A673 (cell line): ENCODE data around the gene CGB3. TPM values are rescaled to one million over a fixed set of nuclear protein-coding genes. Genes with fewer than 3 reads are reported as not detected.
"Not testable (repeated sequence)": the region's sequence is repeated elsewhere in the genome, so short reads cannot be mapped to it uniquely, and the experiment has no call there.

Experiments used
- BruUV-seq: library from RNA; stranded (reverse); fragments of 400-500 nt; replicated peaks from 2 replicates; lab custom pipeline; 2021; lab: Mats Ljungman, UMichigan
- CTCF ChIA-PET: fragments of 300-600 bp; sonication (Branson Sonifier 250); formaldehyde crosslinking; loops from one replicate; lab custom pipeline; 2022; ENCODE audit warnings: antibody characterized with exemption; lab: Charles Lee
- POLR2A ChIA-PET: fragments of 300-600 bp; sonication (Branson Sonifier 250); formaldehyde crosslinking; loops from one replicate; lab custom pipeline; 2022; ENCODE audit warnings: antibody characterized with exemption; ENCODE audit not compliant: low non-redundant PET; lab: Charles Lee
- DNase-seq: peaks from one replicate; pipeline ENCODE4 v3.0.0-alpha.2; 2015; ENCODE audit warnings: low spot score
- H3K27ac ChIP-seq: fragments of 200-600 bp; sonication (generic); 2 replicates; pipeline ENCODE4 v1.5.1; 2016; ENCODE audit warnings: mixed run types, low read depth, mild to moderate bottlenecking, mixed read lengths, antibody characterized with exemption, low read length; ENCODE audit not compliant: poor library complexity, severe bottlenecking
- H3K27me3 ChIP-seq: fragments of 200-600 bp; sonication (generic); replicated peaks from 2 replicates; pipeline ENCODE4 v1.6.1; 2017; ENCODE audit warnings: mixed run types, low read depth, mild to moderate bottlenecking, mixed read lengths, antibody characterized with exemption, low read length; ENCODE audit not compliant: insufficient read depth, poor library complexity
- H3K36me3 ChIP-seq: fragments of 200-600 bp; sonication (generic); 2 replicates; pipeline ENCODE4 v1.6.1; 2016; ENCODE audit warnings: mixed run types, mild to moderate bottlenecking, mixed read lengths, antibody characterized with exemption, low read length; ENCODE audit not compliant: insufficient read depth, poor library complexity, severe bottlenecking
- H3K4me1 ChIP-seq: fragments of 200-600 bp; sonication (generic); 2 replicates; pipeline ENCODE4 v1.6.1; 2017; ENCODE audit warnings: mixed run types, mild to moderate bottlenecking, mixed read lengths, antibody characterized with exemption, low read length; ENCODE audit not compliant: insufficient read depth, poor library complexity, severe bottlenecking
- H3K4me3 ChIP-seq: fragments of 200-600 bp; sonication (generic); 2 replicates; pipeline ENCODE4 v1.5.1; 2016; ENCODE audit warnings: low read depth, mixed run types, mild to moderate bottlenecking, mixed read lengths, low read length; ENCODE audit not compliant: poor library complexity, severe bottlenecking
- H3K9me3 ChIP-seq: fragments of 200-600 bp; sonication (generic); 2 replicates; pipeline ENCODE4 v1.6.1; 2016; ENCODE audit warnings: mixed run types, low read depth, mild to moderate bottlenecking, mixed read lengths, antibody characterized with exemption, low read length; ENCODE audit not compliant: poor library complexity, severe bottlenecking
- EZH2 ChIP-seq: fragments of 200-600 bp; sonication (generic); IDR thresholded peaks from 2 replicates; pipeline ENCODE4 v1.6.1; 2017; ENCODE audit warnings: borderline replicate concordance, low read depth, mild to moderate bottlenecking, mixed read lengths, antibody characterized with exemption, low read length; ENCODE audit not compliant: poor library complexity, severe bottlenecking
- intact Hi-C: fragments of 100-400 bp; cut with micrococcal nuclease; formaldehyde crosslinking; loops from one replicate; pipeline ENCODE4 v1.10.0; 2022; ENCODE audit not compliant: unreplicated experiment
- total RNA-seq: library from RNA; stranded (reverse); gene quantifications from 2 replicates; pipeline ENCODE4 v1.2.3, GENCODE V29; 2021
- TF ChIP-seq, protein P1 (sequence below): fragments of 300-800, 200-600 bp; sonication (generic); conservative IDR thresholded peaks from 2 replicates; pipeline ENCODE4 v1.5.1; 2017; ENCODE audit warnings: low read depth, mild to moderate bottlenecking, antibody characterized with exemption, low read length, moderate library complexity, mixed read lengths

Gene CGB3
- total RNA-seq, 1 experiment from 2014 or later, result not detected

DNA sequence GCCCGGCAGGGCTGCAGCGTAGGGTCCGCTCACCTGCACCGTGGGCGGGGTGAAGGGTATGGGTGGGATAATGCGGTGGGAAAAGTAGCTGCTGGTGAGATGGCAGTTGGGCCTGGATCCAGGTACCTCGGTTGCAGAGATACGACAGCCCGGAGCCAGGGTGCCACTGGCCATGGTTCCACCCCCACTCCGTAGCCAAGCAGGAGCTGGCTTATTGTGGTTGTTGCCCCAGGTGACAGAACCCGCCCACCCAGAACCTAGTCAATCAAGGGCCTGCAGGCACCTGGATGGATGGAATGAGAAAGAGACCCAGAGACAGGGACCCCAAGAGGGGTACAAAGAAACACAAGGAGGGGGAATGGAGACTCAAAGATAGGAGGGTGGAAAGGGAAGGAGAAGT is 3.8 kb downstream of the CGB3 start:
- Histone ChIP-seq H3K4me3 (no peak overlapping the region), H3K36me3 (peaks cover 7% of the 10 kb centered on the region), H3K4me1 (peaks cover 15% of the 10 kb centered on the region), H3K27me3 (no peaks in the 10 kb centered on the region), H3K9me3 (no peaks in the 10 kb centered on the region), H3K27ac (no peak overlapping the region)
- ChIA-PET CTCF (interaction anchor here (1.7 kb wide), 1 partner anchor 21 kb away, joined by 3 read pairs; no protein-coding TSS in a partner anchor), POLR2A (no interaction called here)
- no peak for DNase-seq
- no TSS peak for BruUV-seq
- TF ChIP-seq EZH2, result no peak
- TF ChIP-seq, protein P1, sequence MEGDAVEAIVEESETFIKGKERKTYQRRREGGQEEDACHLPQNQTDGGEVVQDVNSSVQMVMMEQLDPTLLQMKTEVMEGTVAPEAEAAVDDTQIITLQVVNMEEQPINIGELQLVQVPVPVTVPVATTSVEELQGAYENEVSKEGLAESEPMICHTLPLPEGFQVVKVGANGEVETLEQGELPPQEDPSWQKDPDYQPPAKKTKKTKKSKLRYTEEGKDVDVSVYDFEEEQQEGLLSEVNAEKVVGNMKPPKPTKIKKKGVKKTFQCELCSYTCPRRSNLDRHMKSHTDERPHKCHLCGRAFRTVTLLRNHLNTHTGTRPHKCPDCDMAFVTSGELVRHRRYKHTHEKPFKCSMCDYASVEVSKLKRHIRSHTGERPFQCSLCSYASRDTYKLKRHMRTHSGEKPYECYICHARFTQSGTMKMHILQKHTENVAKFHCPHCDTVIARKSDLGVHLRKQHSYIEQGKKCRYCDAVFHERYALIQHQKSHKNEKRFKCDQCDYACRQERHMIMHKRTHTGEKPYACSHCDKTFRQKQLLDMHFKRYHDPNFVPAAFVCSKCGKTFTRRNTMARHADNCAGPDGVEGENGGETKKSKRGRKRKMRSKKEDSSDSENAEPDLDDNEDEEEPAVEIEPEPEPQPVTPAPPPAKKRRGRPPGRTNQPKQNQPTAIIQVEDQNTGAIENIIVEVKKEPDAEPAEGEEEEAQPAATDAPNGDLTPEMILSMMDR, result no peak
- intact Hi-C loops, result no loop called here

DNA sequence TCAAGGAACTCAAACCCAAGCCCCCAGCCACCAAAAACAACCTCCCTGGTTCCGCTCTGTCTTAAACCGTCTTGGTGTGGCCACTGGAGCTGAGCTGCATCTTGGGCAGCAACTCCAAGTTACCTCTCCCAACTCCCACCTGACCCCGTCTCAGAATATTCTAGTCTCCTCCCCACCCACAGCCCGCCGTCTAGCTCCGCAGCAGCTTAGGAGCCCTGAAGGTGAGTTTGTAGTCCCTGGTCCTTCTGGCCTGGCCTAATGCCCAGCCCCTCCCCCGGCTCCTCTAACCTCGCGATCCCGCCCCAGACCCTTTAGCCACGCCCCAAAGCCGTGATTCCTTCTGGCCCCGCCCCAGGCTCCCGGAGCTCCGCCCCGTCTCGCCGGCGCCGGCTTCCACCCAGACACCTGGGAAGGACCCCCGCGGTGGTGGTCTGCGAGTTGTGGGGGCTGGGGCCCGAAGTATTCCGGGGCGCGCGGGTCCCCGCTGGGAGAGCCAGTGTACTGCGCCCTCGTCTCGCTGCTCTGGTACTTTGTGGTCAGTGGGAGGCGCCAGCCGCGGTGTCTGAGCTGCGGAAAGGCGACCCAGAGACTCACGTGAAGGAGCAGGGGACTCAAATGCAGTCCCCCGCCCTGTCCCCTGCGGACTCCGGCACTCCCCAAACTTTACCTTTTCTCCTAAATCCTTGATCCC is 4.7 kb downstream of the CGB3 start:
- BruUV-seq, result TSS peak; percentile 17
- DNase-seq, result peak; percentile 51
- intact Hi-C loops, result no loop called here
- H3K27me3 ChIP-seq, result no peaks in the 10 kb centered on the region
- H3K4me3 ChIP-seq, result peak overlapping the region; percentile 49
- no peak overlapping the region for H3K27ac ChIP-seq
- H3K9me3 ChIP-seq, result no peaks in the 10 kb centered on the region
- ChIA-PET POLR2A (no interaction called here), CTCF (interaction anchor here (1.4 to 1.7 kb wide), 2 partner anchors 20 to 26 kb away, joined by 3 to 10 read pairs; partner anchors contain the start of genes GYS1 and RUVBL2)
- TF ChIP-seq, protein P1, result peak; percentile 48
- TF ChIP-seq EZH2, result no peak
- peaks cover 10% of the 10 kb centered on the region for H3K36me3 ChIP-seq
- H3K4me1 ChIP-seq, result peaks cover 15% of the 10 kb centered on the region

DNA sequence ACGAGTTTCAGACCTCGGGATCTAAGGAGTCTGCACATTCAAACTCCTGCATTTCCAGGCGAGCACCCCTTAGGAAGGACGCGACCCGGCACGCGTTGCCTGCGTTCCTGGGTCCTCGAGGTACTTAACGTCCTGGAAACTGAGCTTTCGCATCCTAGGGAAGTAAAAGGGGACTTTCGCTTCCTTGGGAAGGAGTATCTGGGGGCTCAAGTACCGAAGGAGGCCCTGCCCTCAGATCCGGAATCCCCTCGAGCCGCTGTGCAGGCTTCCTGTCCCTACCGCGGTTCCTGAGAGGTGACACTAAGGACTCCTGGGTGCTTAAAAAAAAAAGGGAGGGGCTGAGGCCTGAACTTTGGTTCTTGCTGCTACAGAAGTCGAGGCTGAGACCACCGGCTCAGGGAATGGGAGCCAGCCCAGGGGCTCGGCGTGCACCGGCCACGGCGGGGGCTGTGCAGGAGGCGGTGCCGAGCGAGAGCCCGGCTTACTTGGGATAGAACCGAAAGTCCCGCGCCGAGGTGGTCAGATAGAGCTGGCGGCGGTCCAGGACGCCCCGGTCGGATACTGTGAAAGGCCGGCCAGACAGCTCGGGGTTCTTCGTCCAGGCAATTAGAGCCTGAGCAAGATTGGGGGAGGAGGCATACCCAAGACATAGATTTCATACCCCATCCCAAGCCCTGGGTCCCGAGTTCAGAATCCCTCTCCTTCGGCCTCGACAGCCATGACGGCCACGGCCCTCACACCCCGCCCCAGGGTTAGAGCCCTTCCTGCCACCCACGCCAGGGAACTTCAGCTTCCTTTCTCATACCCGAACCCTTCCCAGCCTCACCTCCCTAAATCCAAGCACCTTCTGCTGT is 5.5 kb downstream of the CGB3 start:
- POLR2A ChIA-PET, H3K27me3 ChIP-seq, BruUV-seq, intact Hi-C loops, H3K27ac ChIP-seq, H3K36me3 ChIP-seq, H3K9me3 ChIP-seq: not testable (repeated sequence)
- Histone ChIP-seq H3K4me1 (peaks cover 15% of the 10 kb centered on the region), H3K4me3 (peak overlapping the region; percentile 49)
- peak; percentile 36 for DNase-seq
- CTCF ChIA-PET, result interaction anchor here (1.4 to 1.7 kb wide), 2 partner anchors 19 to 25 kb away, joined by 3 to 10 read pairs; partner anchors contain the start of genes GYS1 and RUVBL2
